ENCODE measurements around the gene DIDO1. TPM values are rescaled to one million over a fixed set of nuclear protein-coding genes. Genes with fewer than 3 reads are reported as not detected.
A peak's percentile ranks its signal among the peaks of the same experiment; 100 is the strongest.

The DIDO1 gene
- total and polyA plus RNA-seq, 2 of the 13 experiments (the other 11 are each of a cell fraction or from before 2014, with no cell fraction given): 75.0 to 75.1 TPM

GRCh38 chr20:62926229-62927127, at the start of gene DIDO1 (continued):
- TF ChIP-seq, protein P1, sequence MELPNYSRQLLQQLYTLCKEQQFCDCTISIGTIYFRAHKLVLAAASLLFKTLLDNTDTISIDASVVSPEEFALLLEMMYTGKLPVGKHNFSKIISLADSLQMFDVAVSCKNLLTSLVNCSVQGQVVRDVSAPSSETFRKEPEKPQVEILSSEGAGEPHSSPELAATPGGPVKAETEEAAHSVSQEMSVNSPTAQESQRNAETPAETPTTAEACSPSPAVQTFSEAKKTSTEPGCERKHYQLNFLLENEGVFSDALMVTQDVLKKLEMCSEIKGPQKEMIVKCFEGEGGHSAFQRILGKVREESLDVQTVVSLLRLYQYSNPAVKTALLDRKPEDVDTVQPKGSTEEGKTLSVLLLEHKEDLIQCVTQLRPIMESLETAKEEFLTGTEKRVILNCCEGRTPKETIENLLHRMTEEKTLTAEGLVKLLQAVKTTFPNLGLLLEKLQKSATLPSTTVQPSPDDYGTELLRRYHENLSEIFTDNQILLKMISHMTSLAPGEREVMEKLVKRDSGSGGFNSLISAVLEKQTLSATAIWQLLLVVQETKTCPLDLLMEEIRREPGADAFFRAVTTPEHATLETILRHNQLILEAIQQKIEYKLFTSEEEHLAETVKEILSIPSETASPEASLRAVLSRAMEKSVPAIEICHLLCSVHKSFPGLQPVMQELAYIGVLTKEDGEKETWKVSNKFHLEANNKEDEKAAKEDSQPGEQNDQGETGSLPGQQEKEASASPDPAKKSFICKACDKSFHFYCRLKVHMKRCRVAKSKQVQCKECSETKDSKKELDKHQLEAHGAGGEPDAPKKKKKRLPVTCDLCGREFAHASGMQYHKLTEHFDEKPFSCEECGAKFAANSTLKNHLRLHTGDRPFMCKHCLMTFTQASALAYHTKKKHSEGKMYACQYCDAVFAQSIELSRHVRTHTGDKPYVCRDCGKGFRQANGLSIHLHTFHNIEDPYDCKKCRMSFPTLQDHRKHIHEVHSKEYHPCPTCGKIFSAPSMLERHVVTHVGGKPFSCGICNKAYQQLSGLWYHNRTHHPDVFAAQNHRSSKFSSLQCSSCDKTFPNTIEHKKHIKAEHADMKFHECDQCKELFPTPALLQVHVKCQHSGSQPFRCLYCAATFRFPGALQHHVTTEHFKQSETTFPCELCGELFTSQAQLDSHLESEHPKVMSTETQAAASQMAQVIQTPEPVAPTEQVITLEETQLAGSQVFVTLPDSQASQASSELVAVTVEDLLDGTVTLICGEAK (IDR thresholded peaks at IDR 0.05): no peak
- TF ChIP-seq, protein P1 (CRISPR knock-in tag; IDR thresholded peaks at IDR 0.05): no peak; the same call in 1 of the 2 replicates
- TF ChIP-seq FOSL2 (CRISPR knock-in tag; IDR thresholded peaks at IDR 0.05) (peak; percentile 31; the same call in 1 of the 2 replicates), ZBTB21 (CRISPR knock-in tag; IDR thresholded peaks at IDR 0.05) (peak; percentile 43; the same call in 1 of the 2 replicates), SPEN (CRISPR knock-in tag; IDR thresholded peaks at IDR 0.05; ENCODE audit: low read depth) (peak; percentile 94), ZBTB25 (CRISPR knock-in tag; IDR thresholded peaks at IDR 0.05) (peak; percentile 92), ZNF142 (CRISPR knock-in tag; IDR thresholded peaks at IDR 0.05) (0 out of 2 replicates have a peak, but pooled peaks have one; percentile 88), TARDBP (CRISPR knock-in tag; IDR thresholded peaks at IDR 0.05) (peak; percentile 93), RBM22 (optimal IDR thresholded peaks at IDR 0.05; ENCODE audit: low read length) (peak; percentile 48), ERF (CRISPR knock-in tag; IDR thresholded peaks at IDR 0.05) (peak; percentile 97), ZKSCAN1 (IDR thresholded peaks at IDR 0.05; ENCODE audit: low read length) (no peak), TMF1 (CRISPR knock-in tag; IDR thresholded peaks at IDR 0.05; ENCODE audit: low read depth) (peak; percentile 95), NFATC3 (CRISPR knock-in tag; IDR thresholded peaks at IDR 0.05) (no peak)

Measured in HepG2 (cell line).